Natural killer cell (primary cell): ENCODE measurements around the gene KIAA0319L. TPM values are rescaled to one million over a fixed set of nuclear protein-coding genes. Genes with fewer than 3 reads are reported as not detected.

Source experiments
- ATAC-seq, 3 donors: fragments of 150-1000 bp in 2 of 3; fragments of 200-7000 bp in 1 of 3; cut with Tn5 transposase; 1 replicate in 1 of 3; 2 replicates in 2 of 3; pipeline ENCODE4 v1.10.0; 2021; ENCODE audit warnings: mild to moderate bottlenecking in 2 of 3, moderate library complexity in 2 of 3
- DNase-seq, 2 donors: peaks; one replicate each; pipeline versions ENCODE4 v3.0.0 to v3.0.0-alpha.2; 2013 to 2021; ENCODE audit warnings: mixed read lengths in 1 of 2
- H3K27ac ChIP-seq: one replicate; pipeline ENCODE4 v1.5.1; 2013; ENCODE audit warnings: mild to moderate bottlenecking, low read length
- H3K27me3 ChIP-seq: one replicate; pipeline ENCODE4 v1.6.1; 2013; ENCODE audit warnings: low read length; ENCODE audit not compliant: control insufficient read depth, insufficient read depth
- H3K36me3 ChIP-seq: one replicate; pipeline ENCODE4 v1.6.1; 2013; ENCODE audit warnings: low read length; ENCODE audit not compliant: control insufficient read depth, insufficient read depth
- H3K4me1 ChIP-seq: one replicate; pipeline ENCODE4 v1.6.1; 2013; ENCODE audit warnings: low read length; ENCODE audit not compliant: control insufficient read depth, insufficient read depth
- H3K4me3 ChIP-seq: one replicate; pipeline ENCODE4 v1.5.1; 2013; ENCODE audit warnings: low read length
- H3K9me3 ChIP-seq: one replicate; pipeline ENCODE4 v1.6.1; 2013; ENCODE audit warnings: low read length; ENCODE audit not compliant: control insufficient read depth, insufficient read depth
- H3K27ac Mint-ChIP-seq, 2 donors: one replicate each; pipeline ENCODE4 v1.8.0; 2022; ENCODE audit warnings: mild to moderate bottlenecking in 2 of 2, mixed read lengths in 2 of 2, moderate library complexity in 1 of 2
- H3K27me3 Mint-ChIP-seq, 2 donors: one replicate each; pipeline ENCODE4 v1.8.0; 2022; ENCODE audit warnings: low read depth in 2 of 2, mixed read lengths in 2 of 2
- H3K36me3 Mint-ChIP-seq: one replicate; pipeline ENCODE4 v1.8.0; 2022; ENCODE audit warnings: mixed read lengths
- H3K4me1 Mint-ChIP-seq, 2 donors: one replicate each; pipeline ENCODE4 v1.8.0; 2022; ENCODE audit warnings: mixed read lengths in 2 of 2
- H3K4me3 Mint-ChIP-seq: one replicate; pipeline ENCODE4 v1.8.0; 2022; ENCODE audit warnings: mild to moderate bottlenecking, moderate library complexity, mixed read lengths
- H3K9me3 Mint-ChIP-seq, 2 donors: one replicate each; pipeline ENCODE4 v1.8.0; 2022; ENCODE audit warnings: mixed read lengths in 2 of 2
- WGBS: methylation state at CpG from one replicate; pipeline ENCODE4 v1.1.7; 2013; ENCODE audit warnings: missing lambda C conversion rate; ENCODE audit not compliant: insufficient coverage; 5-methylcytosine and 5-hydroxymethylcytosine counted together
- intact Hi-C: fragments of 100-400 bp; cut with micrococcal nuclease; formaldehyde crosslinking; loops from one replicate; pipeline ENCODE4 v1.14.2; 2022
- total RNA-seq, 4 donors: library from RNA; stranded (reverse); fragments of 120-200 nt in 1 of 4; gene quantifications; one replicate each; pipeline versions ENCODE4 v1.2.3 to v1.2.4, GENCODE V29; 2013 to 2022
- TF ChIP-seq, protein P1 (sequence below): fragments of 200-600 bp; IDR thresholded peaks from one replicate; pipeline ENCODE4 v1.8.0; 2022; ENCODE audit warnings: antibody characterized with exemption

KIAA0319L gene
- total RNA-seq, 3 donors from 2014 or later (not counting 1 experiment from before 2014, with no cell fraction given) = 51.3 to 75.0 (median 64.8) TPM

DNA sequence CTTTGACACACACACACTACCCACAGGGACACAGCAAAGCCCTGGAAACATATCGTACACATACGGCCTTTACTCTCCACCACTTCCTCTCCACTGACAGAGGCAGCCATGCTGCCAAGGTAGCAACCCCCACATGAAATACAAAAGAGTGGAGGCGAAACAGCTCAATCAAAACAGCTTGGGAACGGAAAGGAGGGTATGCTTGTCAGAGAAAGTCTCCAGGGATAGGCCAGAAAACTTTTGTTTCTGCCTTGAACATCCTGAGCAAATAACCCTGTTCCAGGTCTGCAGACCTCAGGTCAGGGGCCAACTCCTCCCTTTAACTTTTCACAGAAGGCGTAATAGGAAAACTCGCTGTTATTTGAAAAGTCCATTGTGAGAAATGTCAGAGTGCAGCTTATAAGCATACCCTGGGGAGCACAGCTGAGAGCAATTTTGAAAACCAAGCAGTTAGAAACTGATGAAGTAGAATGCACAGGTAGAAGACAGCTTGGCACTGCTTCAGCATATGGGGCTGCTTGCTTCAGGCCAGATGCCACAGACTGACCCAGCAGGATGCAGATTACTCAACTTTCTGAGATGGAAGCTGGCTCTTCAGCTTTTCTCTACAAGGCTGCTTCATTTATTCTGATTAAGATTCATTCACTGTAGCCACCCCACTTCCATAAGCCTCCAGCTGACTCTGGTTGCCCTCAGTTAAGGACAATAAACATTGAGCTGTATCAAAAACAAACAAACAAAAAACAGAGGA lies 18.0 kb downstream of the KIAA0319L start:
- Histone ChIP-seq H3K36me3 (peaks cover 3% of the 10 kb centered on the region), H3K4me1 (peaks cover 25% of the 10 kb centered on the region), H3K27ac (peak overlapping the region; percentile 6), H3K27me3 (no peaks in the 10 kb centered on the region), H3K4me3 (no peak overlapping the region), H3K9me3 (no peaks in the 10 kb centered on the region)
- Mint-ChIP-seq H3K27ac (peak overlapping the region; percentile 82 to 85), H3K4me1 (peaks cover 73 to 74% of the 10 kb centered on the region in 2 donors), H3K9me3 (no peaks in the 10 kb centered on the region), H3K27me3 (no peaks in the 10 kb centered on the region), H3K4me3 (peak overlapping the region; percentile 17), H3K36me3 (no peaks in the 10 kb centered on the region)
- ATAC-seq (peak; percentile 62 to 84 (median 79)), DNase-seq (peak in 1 of 2 donors; percentile 74)
- 51% methylated on average over 6 of the region's 6 CpGs for WGBS
- intact Hi-C loops = no loop called here
- TF ChIP-seq, protein P1, sequence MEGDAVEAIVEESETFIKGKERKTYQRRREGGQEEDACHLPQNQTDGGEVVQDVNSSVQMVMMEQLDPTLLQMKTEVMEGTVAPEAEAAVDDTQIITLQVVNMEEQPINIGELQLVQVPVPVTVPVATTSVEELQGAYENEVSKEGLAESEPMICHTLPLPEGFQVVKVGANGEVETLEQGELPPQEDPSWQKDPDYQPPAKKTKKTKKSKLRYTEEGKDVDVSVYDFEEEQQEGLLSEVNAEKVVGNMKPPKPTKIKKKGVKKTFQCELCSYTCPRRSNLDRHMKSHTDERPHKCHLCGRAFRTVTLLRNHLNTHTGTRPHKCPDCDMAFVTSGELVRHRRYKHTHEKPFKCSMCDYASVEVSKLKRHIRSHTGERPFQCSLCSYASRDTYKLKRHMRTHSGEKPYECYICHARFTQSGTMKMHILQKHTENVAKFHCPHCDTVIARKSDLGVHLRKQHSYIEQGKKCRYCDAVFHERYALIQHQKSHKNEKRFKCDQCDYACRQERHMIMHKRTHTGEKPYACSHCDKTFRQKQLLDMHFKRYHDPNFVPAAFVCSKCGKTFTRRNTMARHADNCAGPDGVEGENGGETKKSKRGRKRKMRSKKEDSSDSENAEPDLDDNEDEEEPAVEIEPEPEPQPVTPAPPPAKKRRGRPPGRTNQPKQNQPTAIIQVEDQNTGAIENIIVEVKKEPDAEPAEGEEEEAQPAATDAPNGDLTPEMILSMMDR = no peak

DNA sequence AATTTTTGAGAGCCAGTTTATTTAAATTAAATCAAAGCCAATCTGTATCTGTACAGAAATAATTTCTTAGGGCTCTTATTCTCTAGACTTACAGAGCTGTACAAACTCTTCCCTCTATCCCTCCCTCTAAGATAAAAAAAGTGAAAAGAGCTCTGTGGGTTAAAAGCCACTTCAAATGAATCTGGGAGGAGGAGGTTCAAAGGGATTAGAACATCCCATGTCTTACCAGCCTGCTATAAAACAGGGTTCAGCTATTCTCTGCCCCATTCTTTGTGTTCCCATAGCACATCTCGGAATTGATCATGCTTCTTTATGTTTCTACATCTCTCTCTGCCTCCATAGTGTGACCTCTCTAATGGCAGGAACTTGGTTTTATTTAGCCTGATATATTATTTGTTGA lies 19.4 kb downstream of the KIAA0319L start:
- Histone ChIP-seq H3K27ac (no peak overlapping the region), H3K36me3 (peaks cover 3% of the 10 kb centered on the region), H3K4me1 (peaks cover 25% of the 10 kb centered on the region), H3K4me3 (no peak overlapping the region), H3K27me3 (no peaks in the 10 kb centered on the region), H3K9me3 (no peaks in the 10 kb centered on the region)
- H3K27me3 Mint-ChIP-seq = no peaks in the 10 kb centered on the region
- peaks cover 64 to 65% of the 10 kb centered on the region in 2 donors for H3K4me1 Mint-ChIP-seq
- intact Hi-C loops = no loop called here
- DNase-seq (peak in 1 of 2 donors; percentile 32), ATAC-seq (no peak)
- H3K9me3 Mint-ChIP-seq = no peaks in the 10 kb centered on the region
- no peaks in the 10 kb centered on the region for H3K36me3 Mint-ChIP-seq
- WGBS = 100% methylated on average over 1 of the region's 1 CpG
- TF ChIP-seq, protein P1 = no peak
- peak overlapping the region in 1 of 2 donors; percentile 85 for H3K27ac Mint-ChIP-seq
- no peak overlapping the region for H3K4me3 Mint-ChIP-seq

DNA sequence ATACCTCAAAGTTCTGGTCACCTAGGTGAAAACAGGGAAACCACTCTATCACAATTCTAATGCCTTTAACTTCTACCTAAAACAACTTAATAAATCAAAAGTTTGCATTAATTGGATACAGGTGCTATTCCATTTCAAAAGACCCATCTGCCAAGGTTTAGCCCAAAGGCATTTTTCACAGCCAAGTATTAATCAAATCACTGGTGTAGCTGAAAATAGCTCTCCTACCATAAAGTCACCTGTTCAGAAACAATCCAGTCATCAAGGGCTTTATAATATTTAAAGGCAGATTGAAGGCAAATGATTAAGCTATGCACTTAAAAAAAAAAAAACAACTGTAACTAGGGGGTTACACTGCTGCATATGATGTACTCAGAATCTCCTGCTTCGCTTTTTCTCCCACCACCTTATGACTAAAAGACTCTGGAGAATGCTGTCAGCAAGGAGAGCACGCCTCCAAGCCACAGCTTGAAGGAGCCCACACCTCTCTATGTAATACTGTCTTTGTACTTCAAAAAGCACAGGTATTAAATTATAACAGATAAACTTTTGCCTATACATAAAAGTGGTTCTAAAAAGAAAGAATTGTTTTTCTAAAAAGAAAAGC lies 20.5 kb downstream of the KIAA0319L start:
- no peaks in the 10 kb centered on the region for H3K27me3 Mint-ChIP-seq
- peak overlapping the region; percentile 9 to 33 for H3K27ac Mint-ChIP-seq
- intact Hi-C loops = no loop called here
- no peak overlapping the region for H3K4me3 Mint-ChIP-seq
- no peaks in the 10 kb centered on the region for H3K36me3 Mint-ChIP-seq
- H3K4me1 ChIP-seq = peaks cover 24% of the 10 kb centered on the region
- TF ChIP-seq, protein P1 = no peak
- peaks cover 4% of the 10 kb centered on the region for H3K36me3 ChIP-seq
- no peak for ATAC-seq
- peak in 1 of 2 donors; percentile 28 for DNase-seq
- H3K9me3 ChIP-seq = no peaks in the 10 kb centered on the region
- H3K27me3 ChIP-seq = no peaks in the 10 kb centered on the region
- no peak overlapping the region for H3K27ac ChIP-seq
- peaks cover 55 to 59% of the 10 kb centered on the region in 2 donors for H3K4me1 Mint-ChIP-seq
- WGBS = 100% methylated on average over 1 of the region's 2 CpGs
- no peak overlapping the region for H3K4me3 ChIP-seq
- no peaks in the 10 kb centered on the region for H3K9me3 Mint-ChIP-seq
